Uterus (tissue), 4 donors: ENCODE results near the gene PDE12. TPM values are rescaled to one million over a fixed set of nuclear protein-coding genes. Genes with fewer than 3 reads are reported as not detected.

ENCODE experiments used
- DNase-seq, 2 donors: peaks; one replicate each; pipeline ENCODE4 v3.0.0-alpha.2; 2019 to 2020
- H3K27ac ChIP-seq, 2 donors: fragments of 200-600 bp; sonication (generic); 1 replicate in 1 of 2; 2 replicates in 1 of 2; pipeline ENCODE4 v1.5.1; 2016 to 2018
- H3K27me3 ChIP-seq, 2 donors: fragments of 200-600 bp; sonication (generic); one replicate each; pipeline ENCODE4 v1.5.1; 2018 to 2019; ENCODE audit warnings: control low read depth in 1 of 2
- H3K36me3 ChIP-seq, 2 donors: fragments of 200-600 bp; sonication (generic); one replicate each; pipeline ENCODE4 v1.5.1; 2019; ENCODE audit warnings: control low read depth in 1 of 2
- H3K4me1 ChIP-seq, 2 donors: fragments of 200-600 bp; sonication (generic); one replicate each; pipeline ENCODE4 v1.5.1; 2018 to 2019; ENCODE audit warnings: control low read depth in 1 of 2
- H3K4me3 ChIP-seq, 2 donors: fragments of 200-600 bp; sonication (generic); 1 replicate in 1 of 2; 2 replicates in 1 of 2; pipeline ENCODE4 v1.5.1; 2018 to 2019; ENCODE audit warnings: mild to moderate bottlenecking in 1 of 2
- H3K9me3 ChIP-seq, 2 donors: fragments of 200-600 bp; sonication (generic); one replicate each; pipeline ENCODE4 v1.5.1; 2019; ENCODE audit warnings: control low read depth in 1 of 2
- POLR2A ChIP-seq, 2 donors: fragments of 450-650 bp; IDR thresholded peaks; one replicate each; pipeline ENCODE4 v1.6.1; 2016; ENCODE audit warnings: antibody characterized with exemption in 2 of 2, mild to moderate bottlenecking in 1 of 2, moderate library complexity in 1 of 2
- intact Hi-C: fragments of 100-400 bp; cut with DNase I; formaldehyde crosslinking; loops from one replicate; pipeline ENCODE4 v1.15.1; 2023; ENCODE audit warnings: low total_unique reads
- total RNA-seq, 4 donors: library from RNA; depleted of rRNA in 3 of 4; stranded (reverse); fragments of >200 nt in 3 of 4; gene quantifications; one replicate each; pipeline versions ENCODE4 v1.1.0 to v1.2.4, GENCODE V29; 2014 to 2023
- TF ChIP-seq, protein P1 (sequence below), 4 experiments: fragments of 200-600 bp in 2 of 4; fragments of 450-650 bp in 2 of 4; sonication (generic) in 2 of 4; IDR thresholded peaks; one replicate each; pipeline ENCODE4 v1.5.1; 2016 to 2019; ENCODE audit warnings: antibody characterized with exemption in 4 of 4, mild to moderate bottlenecking in 2 of 4, moderate library complexity in 1 of 4
- donor health status: DM: yes; HTN: yes; CAD: no.

Gene PDE12
- total RNA-seq, 4 donors from 2014 or later = 2.6 to 19.7 (median 13.5) TPM

DNA sequence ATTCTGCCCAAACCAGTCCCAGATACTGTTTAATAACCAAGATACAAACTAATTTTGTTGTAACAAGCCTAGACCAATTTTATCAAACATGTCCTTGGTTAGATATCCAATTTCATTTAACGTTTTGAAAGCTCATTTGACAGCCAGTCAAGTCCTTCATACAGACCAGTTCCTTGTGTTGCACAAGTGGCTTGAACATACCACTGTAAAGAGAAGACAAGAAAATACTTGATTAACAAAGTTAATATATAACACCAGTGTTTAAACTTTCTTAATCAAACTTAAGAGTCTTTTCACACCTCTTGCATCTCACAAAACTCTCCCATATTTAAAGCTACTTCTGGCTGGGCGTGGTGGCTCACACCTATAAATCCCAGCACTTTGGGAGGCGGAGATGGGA, 16.0 kb downstream of the PDE12 start:
- Histone ChIP-seq H3K27me3 (no peaks in the 10 kb centered on the region), H3K36me3 (no peaks in the 10 kb centered on the region), H3K4me3 (no peak overlapping the region), H3K9me3 (no peaks in the 10 kb centered on the region), H3K27ac (no peak overlapping the region), H3K4me1 (no peaks in the 10 kb centered on the region)
- no peak for DNase-seq
- no peak for TF ChIP-seq POLR2A (IDR thresholded peaks at IDR 0.05)
- TF ChIP-seq, protein P1, sequence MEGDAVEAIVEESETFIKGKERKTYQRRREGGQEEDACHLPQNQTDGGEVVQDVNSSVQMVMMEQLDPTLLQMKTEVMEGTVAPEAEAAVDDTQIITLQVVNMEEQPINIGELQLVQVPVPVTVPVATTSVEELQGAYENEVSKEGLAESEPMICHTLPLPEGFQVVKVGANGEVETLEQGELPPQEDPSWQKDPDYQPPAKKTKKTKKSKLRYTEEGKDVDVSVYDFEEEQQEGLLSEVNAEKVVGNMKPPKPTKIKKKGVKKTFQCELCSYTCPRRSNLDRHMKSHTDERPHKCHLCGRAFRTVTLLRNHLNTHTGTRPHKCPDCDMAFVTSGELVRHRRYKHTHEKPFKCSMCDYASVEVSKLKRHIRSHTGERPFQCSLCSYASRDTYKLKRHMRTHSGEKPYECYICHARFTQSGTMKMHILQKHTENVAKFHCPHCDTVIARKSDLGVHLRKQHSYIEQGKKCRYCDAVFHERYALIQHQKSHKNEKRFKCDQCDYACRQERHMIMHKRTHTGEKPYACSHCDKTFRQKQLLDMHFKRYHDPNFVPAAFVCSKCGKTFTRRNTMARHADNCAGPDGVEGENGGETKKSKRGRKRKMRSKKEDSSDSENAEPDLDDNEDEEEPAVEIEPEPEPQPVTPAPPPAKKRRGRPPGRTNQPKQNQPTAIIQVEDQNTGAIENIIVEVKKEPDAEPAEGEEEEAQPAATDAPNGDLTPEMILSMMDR (IDR thresholded peaks at IDR 0.05) = no peak
- intact Hi-C loops = no loop called here

DNA sequence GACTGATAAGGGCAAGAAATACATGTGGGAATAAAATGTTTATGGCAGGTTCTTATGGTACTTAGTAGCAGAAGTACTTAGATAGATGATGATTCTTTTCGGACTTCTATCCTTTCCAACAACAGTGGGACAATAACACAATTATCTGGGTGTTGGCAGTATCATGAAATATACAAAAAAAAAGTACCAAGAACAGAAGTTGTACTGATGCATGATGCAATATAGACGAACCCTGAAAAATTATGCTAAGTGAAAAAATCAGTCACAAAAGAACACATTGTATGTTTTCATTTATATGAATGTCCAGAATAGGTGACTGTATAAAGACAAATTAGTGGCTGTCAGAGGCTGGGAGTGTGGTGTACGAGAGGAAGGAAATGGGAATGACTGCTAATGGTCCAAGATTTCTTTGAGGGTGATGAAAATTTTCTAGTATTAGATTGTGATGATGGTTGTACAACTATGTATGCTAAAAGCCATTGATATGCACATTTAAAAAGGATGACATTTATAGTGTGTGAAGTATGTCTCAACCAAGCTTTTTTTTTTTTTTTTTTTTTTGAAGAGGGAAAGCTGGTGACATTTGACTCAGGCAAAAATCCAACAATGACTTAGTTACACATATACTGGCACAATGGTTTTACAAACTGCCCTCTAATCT, 20.0 kb downstream of the PDE12 start:
- H3K36me3 ChIP-seq = no peaks in the 10 kb centered on the region
- H3K4me3 ChIP-seq = no peak overlapping the region
- no peaks in the 10 kb centered on the region for H3K27me3 ChIP-seq
- no peak for DNase-seq
- H3K9me3 ChIP-seq = no peaks in the 10 kb centered on the region
- no peaks in the 10 kb centered on the region for H3K4me1 ChIP-seq
- no peak overlapping the region for H3K27ac ChIP-seq
- no peak for TF ChIP-seq POLR2A (IDR thresholded peaks at IDR 0.05)
- TF ChIP-seq, protein P1 (IDR thresholded peaks at IDR 0.05) = no peak
- intact Hi-C loops = no loop called here

DNA sequence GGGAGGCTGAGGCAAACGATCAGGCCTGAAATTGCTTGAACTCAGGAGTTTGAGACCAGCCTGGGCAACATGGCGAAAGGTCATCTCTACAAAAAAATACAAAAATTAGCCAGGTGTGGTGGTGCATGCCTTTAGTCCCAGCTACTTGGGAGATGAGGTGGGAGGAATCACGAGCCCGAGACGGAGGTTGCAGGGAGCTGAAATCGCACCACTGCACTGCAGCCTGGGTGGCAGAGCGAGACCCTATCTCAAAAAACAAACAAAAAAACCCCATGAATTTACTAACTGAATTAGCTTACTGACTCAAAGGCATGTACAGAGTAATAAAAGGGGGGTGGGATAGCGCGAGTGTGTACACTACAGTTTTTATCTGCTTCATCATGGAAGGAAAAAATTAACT, 21.7 kb downstream of the PDE12 start:
- no peaks in the 10 kb centered on the region for H3K27me3 ChIP-seq
- intact Hi-C loops = no loop called here
- TF ChIP-seq POLR2A (IDR thresholded peaks at IDR 0.05) = no peak
- TF ChIP-seq, protein P1 (IDR thresholded peaks at IDR 0.05) = no peak
- no peaks in the 10 kb centered on the region for H3K36me3 ChIP-seq
- no peak for DNase-seq
- H3K27ac ChIP-seq = no peak overlapping the region
- H3K4me1 ChIP-seq = no peaks in the 10 kb centered on the region
- H3K9me3 ChIP-seq = no peaks in the 10 kb centered on the region
- no peak overlapping the region for H3K4me3 ChIP-seq

DNA sequence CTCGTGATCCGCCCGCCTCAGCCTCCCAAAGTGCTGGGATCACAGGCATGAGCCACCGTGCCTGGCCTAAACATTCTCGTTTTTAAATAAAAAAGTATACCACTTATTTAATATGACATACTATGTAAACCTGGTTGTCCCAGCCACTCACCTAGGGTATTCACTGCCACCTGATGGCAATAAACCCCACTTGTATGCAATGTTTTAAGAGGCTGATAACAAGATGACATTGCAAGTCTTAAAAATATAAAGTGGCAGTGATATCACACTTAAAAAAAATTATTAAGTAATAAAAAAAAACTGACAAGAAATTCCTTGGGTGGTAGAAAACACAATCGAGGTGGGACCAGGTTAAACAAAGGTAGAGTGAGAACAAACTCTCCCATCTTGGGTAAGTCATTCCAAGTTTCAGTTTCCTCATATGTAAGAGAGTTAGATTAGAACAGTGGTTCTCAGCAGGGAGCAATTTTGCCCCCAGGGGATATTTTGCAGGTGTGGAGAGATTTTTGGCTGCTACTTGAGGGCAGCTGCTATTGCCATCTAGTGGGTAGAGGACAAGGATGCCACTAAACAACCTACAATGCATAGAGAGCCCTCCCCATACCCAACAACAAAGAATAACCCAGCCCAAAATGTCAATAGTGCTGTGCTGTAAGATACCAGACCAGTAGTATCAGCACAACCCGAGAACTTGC, 26.5 kb downstream of the PDE12 start:
- Histone ChIP-seq H3K36me3 (no peaks in the 10 kb centered on the region), H3K27ac (no peak overlapping the region), H3K9me3 (no peaks in the 10 kb centered on the region), H3K4me3 (no peak overlapping the region), H3K4me1 (peaks cover 0 to 4% of the 10 kb centered on the region in 2 donors), H3K27me3 (no peaks in the 10 kb centered on the region)
- intact Hi-C loops = no loop called here
- TF ChIP-seq POLR2A (IDR thresholded peaks at IDR 0.05) = no peak
- TF ChIP-seq, protein P1 (IDR thresholded peaks at IDR 0.05) = no peak
- no peak for DNase-seq

DNA sequence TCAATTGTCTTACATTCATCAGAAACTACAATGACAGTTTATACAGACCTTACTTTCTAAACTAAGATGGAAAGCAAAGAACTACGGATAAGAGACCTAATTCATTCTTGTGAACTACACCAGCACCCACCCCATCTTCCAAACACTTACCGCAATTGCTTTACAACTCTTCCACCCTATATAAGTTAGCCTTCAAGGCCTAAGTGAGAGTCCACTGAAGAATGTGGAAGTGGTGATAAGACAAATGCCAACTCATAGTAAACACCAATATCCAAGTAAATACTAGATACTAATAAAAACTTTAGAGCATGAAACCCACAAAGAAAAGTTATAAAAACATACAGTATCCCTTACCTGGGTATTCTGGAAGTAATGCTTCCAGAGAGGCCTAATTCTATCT, 27.5 kb downstream of the PDE12 start:
- no peak for TF ChIP-seq POLR2A (IDR thresholded peaks at IDR 0.05)
- TF ChIP-seq, protein P1 (IDR thresholded peaks at IDR 0.05) = no peak
- H3K4me1 ChIP-seq = peaks cover 0 to 4% of the 10 kb centered on the region in 2 donors

More for the DNA sequence above, 27.5 kb downstream of the PDE12 start:
- H3K27ac ChIP-seq = no peak overlapping the region
- no peaks in the 10 kb centered on the region for H3K36me3 ChIP-seq
- no peak overlapping the region for H3K4me3 ChIP-seq
- no peaks in the 10 kb centered on the region for H3K27me3 ChIP-seq
- no peak for DNase-seq
- intact Hi-C loops = no loop called here
- no peaks in the 10 kb centered on the region for H3K9me3 ChIP-seq
